BE2C (cell line): ENCODE data around the gene SLC23A2.
"Not testable (repeated sequence)": the region's sequence is repeated elsewhere in the genome, so short reads cannot be mapped to it uniquely, and the experiment has no call there.

ENCODE experiments used
- DNase-seq: peaks from one replicate; pipeline ENCODE4 v3.0.0-alpha.2; 2020
- H3K27me3 ChIP-seq: fragments of 250-450 bp; sonication (Bioruptor Pico); 2 replicates; pipeline ENCODE4 v1.5.1; 2020; ENCODE audit warnings: mild to moderate bottlenecking
- H3K36me3 ChIP-seq: fragments of 250-450 bp; sonication (Bioruptor Pico); 2 replicates; pipeline ENCODE4 v1.5.1; 2020; ENCODE audit warnings: mild to moderate bottlenecking
- H3K4me1 ChIP-seq: fragments of 250-450 bp; sonication (Bioruptor Pico); 2 replicates; pipeline ENCODE4 v1.5.1; 2020
- H3K4me3 ChIP-seq: 2 replicates; pipeline ENCODE4 v1.5.1; 2011; ENCODE audit warnings: low read depth, low read length
- H3K9me3 ChIP-seq: fragments of 250-450 bp; sonication (Bioruptor Pico); 2 replicates; pipeline ENCODE4 v1.5.1; 2020
- TF ChIP-seq, protein P1 (sequence below): IDR thresholded peaks from 2 replicates; pipeline ENCODE4 v1.5.1; 2012; ENCODE audit warnings: mild to moderate bottlenecking, low read depth, low read length

SLC23A2 gene

DNA sequence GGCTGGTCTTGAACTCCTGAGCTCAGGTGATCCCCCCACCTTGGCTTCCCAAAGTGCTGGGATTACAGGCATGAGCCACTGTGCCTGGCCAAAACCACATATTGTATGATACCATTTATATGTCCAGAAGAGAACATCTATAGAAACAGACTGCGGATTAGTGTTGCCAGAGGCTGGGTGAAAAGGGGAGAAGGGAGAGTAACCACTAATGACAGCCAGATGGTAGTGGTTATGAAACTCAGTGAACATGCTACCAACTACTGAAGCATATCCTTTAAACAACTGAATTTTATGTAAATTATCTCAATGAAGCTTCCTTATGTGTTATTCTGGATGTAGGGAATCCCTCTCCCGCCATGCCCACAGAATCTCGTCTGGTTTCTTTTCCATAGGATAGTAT lies 15.7 kb downstream of the SLC23A2 start:
- Histone ChIP-seq H3K27me3 (no peaks in the 10 kb centered on the region), H3K4me1 (no peaks in the 10 kb centered on the region), H3K36me3 (no peaks in the 10 kb centered on the region), H3K9me3 (no peaks in the 10 kb centered on the region), H3K4me3 (no peak overlapping the region)
- TF ChIP-seq, protein P1, sequence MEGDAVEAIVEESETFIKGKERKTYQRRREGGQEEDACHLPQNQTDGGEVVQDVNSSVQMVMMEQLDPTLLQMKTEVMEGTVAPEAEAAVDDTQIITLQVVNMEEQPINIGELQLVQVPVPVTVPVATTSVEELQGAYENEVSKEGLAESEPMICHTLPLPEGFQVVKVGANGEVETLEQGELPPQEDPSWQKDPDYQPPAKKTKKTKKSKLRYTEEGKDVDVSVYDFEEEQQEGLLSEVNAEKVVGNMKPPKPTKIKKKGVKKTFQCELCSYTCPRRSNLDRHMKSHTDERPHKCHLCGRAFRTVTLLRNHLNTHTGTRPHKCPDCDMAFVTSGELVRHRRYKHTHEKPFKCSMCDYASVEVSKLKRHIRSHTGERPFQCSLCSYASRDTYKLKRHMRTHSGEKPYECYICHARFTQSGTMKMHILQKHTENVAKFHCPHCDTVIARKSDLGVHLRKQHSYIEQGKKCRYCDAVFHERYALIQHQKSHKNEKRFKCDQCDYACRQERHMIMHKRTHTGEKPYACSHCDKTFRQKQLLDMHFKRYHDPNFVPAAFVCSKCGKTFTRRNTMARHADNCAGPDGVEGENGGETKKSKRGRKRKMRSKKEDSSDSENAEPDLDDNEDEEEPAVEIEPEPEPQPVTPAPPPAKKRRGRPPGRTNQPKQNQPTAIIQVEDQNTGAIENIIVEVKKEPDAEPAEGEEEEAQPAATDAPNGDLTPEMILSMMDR = no peak
- no peak for DNase-seq

DNA sequence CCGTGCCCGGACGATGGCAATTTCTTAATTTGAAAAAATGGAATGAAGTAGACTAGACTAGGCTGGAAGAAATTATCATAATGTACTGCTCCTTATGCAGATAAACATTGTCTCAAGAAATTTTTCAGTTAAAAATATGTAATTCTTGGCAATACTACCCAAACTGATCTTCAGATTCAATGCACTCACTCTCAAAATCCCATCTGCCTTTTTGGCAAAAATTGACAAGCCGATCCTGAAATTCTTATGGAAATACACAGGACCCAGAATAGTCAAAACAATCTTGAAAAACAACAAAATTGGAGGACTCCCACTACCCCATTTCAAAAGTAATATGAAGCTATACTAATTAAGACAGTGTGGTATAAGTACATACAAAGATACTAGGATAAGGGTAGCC lies 19.0 kb downstream of the SLC23A2 start:
- Histone ChIP-seq H3K4me1 (no peaks in the 10 kb centered on the region), H3K27me3 (no peaks in the 10 kb centered on the region), H3K4me3 (no peak overlapping the region), H3K9me3 (no peaks in the 10 kb centered on the region), H3K36me3 (no peaks in the 10 kb centered on the region)
- DNase-seq = no peak
- TF ChIP-seq, protein P1 = no peak

DNA sequence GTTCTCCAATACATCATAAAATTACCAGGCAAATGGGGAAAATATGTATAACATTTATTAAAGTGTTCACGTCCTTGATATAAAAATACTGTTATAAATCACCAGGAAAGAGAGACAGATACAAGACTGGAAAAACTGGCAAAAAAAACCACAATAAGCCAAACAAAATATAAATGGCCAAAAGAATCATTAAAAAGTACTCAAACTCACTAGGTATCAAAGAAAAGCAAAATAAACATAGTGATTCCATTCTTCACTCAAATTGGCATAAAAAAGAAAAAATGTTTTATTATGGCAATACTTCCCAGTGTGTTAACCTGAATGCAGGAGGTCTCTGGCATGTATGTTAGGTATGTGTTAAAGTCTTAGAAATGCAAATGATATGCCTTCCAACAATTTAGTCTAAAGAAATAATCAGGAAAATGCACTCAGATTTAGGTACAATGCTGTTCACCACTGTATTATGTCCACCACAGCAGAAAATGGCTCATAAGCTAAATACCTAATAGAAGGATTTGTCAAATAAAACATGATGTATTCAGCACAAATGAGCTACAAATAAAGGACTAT lies 21.4 kb downstream of the SLC23A2 start:
- Histone ChIP-seq H3K4me3 (no peak overlapping the region), H3K9me3 (no peaks in the 10 kb centered on the region), H3K27me3 (no peaks in the 10 kb centered on the region), H3K36me3 (no peaks in the 10 kb centered on the region), H3K4me1 (no peaks in the 10 kb centered on the region)
- TF ChIP-seq, protein P1 = no peak
- DNase-seq = no peak

DNA sequence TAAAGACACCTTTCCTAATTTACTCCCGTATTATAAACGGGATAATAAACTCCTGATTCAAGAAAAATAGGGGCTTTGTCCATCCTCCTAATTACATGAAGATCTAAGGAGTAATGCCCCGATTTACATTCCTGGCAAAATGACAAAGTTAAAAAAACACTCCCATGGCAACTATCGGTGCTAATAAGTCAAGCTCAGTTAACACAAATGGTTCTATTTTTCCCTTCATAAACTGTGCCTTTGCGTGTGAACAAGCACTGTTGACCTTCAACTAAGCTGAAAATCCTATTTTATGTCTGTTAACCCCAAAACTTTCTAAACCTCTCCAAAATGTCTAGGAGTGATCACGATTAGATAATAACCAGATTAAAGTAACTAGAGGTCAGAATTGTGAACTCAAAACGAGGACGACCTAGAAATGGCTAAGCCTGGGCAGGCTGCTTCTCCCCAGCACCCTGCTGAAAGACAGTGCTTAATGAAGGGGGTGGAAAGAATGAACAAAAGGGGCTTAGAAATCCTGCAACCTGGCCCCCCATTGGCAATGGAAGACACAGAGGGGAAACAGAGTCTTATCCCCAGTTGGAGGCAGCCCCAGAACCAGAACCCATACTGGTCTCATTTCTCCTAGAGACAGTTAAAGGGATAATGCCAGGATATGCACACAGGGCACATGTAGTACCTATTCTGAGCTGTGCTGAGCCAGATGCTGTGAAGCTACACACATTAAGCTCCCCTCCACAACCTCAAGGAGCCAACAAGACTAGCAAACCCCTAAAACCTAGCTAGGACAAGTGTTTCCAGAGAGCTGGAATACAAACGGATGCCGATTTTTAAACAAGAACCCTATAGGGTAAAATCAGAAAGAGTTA lies 23.0 kb downstream of the SLC23A2 start:
- Histone ChIP-seq H3K27me3 (no peaks in the 10 kb centered on the region), H3K9me3 (no peaks in the 10 kb centered on the region), H3K36me3 (no peaks in the 10 kb centered on the region), H3K4me3 (no peak overlapping the region), H3K4me1 (no peaks in the 10 kb centered on the region)
- TF ChIP-seq, protein P1 = no peak
- DNase-seq = no peak

DNA sequence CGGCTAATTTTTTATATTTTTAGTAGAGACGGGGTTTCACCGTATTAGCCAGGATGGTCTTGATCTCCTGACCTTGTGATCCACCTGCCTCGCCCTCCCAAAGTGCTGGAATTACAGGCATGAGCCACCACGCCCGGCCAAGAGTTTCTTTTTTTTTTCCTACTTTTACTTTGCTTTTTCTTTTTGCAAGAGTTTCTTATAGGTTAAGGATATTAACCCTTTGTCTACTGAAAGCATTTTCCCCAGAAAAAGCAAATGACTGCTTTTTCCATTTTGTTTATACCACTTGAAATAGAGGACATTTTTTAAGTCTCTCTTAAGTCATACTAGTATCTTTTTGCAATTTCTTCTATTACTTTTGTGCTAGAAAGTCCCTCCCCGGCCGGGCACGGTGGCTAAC lies 25.3 kb downstream of the SLC23A2 start:
- not testable (repeated sequence) for H3K4me1 ChIP-seq

DNA sequence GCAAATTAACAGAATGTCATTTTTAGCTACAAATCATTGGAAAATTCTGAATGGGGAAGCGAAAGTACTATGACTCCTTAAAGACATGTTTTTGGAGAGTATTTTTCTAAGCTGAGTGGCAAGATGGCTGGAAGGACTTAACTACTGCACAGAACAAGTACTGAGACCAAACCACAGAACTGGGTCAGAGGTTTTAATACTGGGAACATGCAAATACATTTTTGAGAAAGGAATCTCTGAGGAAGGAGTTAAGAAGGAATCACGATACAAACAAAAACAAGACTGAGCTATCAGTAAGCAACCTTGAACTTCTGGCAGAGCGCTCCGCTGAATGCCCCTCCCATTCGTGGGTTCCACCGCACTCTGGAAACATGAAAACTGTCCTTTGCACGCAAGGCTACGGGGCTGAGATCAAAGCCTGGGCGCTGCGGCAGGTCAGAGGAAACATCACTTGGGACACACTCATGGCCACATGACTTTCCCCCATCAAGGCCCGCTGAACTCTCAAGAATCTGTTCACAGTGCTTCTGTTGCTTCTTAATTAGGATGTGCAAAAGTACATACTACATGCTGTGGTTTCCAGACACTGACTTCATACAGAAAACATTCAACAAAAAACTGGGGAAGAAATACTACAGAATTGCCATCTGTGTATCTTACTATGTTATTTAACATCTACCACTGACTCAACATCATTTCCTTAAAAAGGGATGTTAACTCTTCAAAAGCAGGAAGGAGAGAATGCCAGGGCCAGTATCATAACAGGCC lies 27.8 kb downstream of the SLC23A2 start:
- no peaks in the 10 kb centered on the region for H3K4me1 ChIP-seq
- DNase-seq = no peak

More for the DNA sequence above, 25.3 kb downstream of the SLC23A2 start:
- DNase-seq, H3K27me3 ChIP-seq, H3K4me3 ChIP-seq, H3K9me3 ChIP-seq, H3K36me3 ChIP-seq: not testable (repeated sequence)

More for the DNA sequence above, 27.8 kb downstream of the SLC23A2 start:
- TF ChIP-seq, protein P1 = no peak
- H3K36me3 ChIP-seq = no peaks in the 10 kb centered on the region; the same call in none of the 2 replicates
- no peaks in the 10 kb centered on the region for H3K9me3 ChIP-seq
- H3K4me3 ChIP-seq = no peak overlapping the region
- H3K27me3 ChIP-seq = no peaks in the 10 kb centered on the region
